Measurements from ENCODE around the gene DMD. TPM values are rescaled to one million over a fixed set of nuclear protein-coding genes. Genes with fewer than 3 reads are reported as not detected.

Gene DMD
- total RNA-seq, 3 donors from 2014 or later = 11.2 to 140 (median 12.6) TPM

- no peak for ATAC-seq
- no peaks in the 10 kb centered on the region for H3K9me3 ChIP-seq
These were observed 1513.9 kb downstream of the DMD start for GRCh38 chrX:31697294-31697916.

GRCh38 chrX:31679861-31680260 is 1531.5 kb downstream of the DMD start:
- H3K4me1 ChIP-seq (ENCODE audit: low read depth) = no peaks in the 10 kb centered on the region
- H3K36me3 ChIP-seq (ENCODE audit: low read depth) = no peaks in the 10 kb centered on the region
- ATAC-seq (no peak), DNase-seq (no peak)
- H3K9me3 ChIP-seq = no peaks in the 10 kb centered on the region
- intact Hi-C loops (cut with DNase I, micrococcal nuclease) = no loop called here
- TF ChIP-seq CTCF (IDR thresholded peaks at IDR 0.05) = no peak
- no peak overlapping the region for H3K4me3 ChIP-seq

More at GRCh38 chrX:31697294-31697916, 1513.9 kb downstream of the DMD start:
- Histone ChIP-seq H3K4me1 (ENCODE audit: low read depth) (no peaks in the 10 kb centered on the region), H3K4me3 (no peak overlapping the region), H3K36me3 (ENCODE audit: low read depth) (no peaks in the 10 kb centered on the region)
- intact Hi-C loops (cut with DNase I, micrococcal nuclease) = no loop called here
- no peak for DNase-seq
- TF ChIP-seq CTCF (IDR thresholded peaks at IDR 0.05) = no peak

GRCh38 chrX:31670245-31670644 is 1541.1 kb downstream of the DMD start:
- Histone ChIP-seq H3K9me3 (no peaks in the 10 kb centered on the region), H3K36me3 (ENCODE audit: low read depth) (no peaks in the 10 kb centered on the region), H3K4me3 (no peak overlapping the region), H3K4me1 (ENCODE audit: low read depth) (no peaks in the 10 kb centered on the region)
- DNase-seq (no peak), ATAC-seq (no peak)
- intact Hi-C loops (cut with DNase I, micrococcal nuclease) = no loop called here
- TF ChIP-seq CTCF (IDR thresholded peaks at IDR 0.05) = no peak

- DNase-seq (no peak), ATAC-seq (no peak)
- intact Hi-C loops (cut with DNase I, micrococcal nuclease) = no loop called here
- H3K36me3 ChIP-seq (ENCODE audit: low read depth) = no peaks in the 10 kb centered on the region
- H3K9me3 ChIP-seq = no peaks in the 10 kb centered on the region
- no peak overlapping the region for H3K4me3 ChIP-seq
- H3K4me1 ChIP-seq (ENCODE audit: low read depth) = no peaks in the 10 kb centered on the region
- TF ChIP-seq CTCF (IDR thresholded peaks at IDR 0.05) = no peak
These were observed 1545.9 kb downstream of the DMD start for GRCh38 chrX:31665454-31665853.

- H3K9me3 ChIP-seq = no peaks in the 10 kb centered on the region
- intact Hi-C loops (cut with DNase I, micrococcal nuclease) = no loop called here
- DNase-seq (no peak), ATAC-seq (no peak)
- no peak overlapping the region for H3K4me3 ChIP-seq
- no peak for TF ChIP-seq CTCF (IDR thresholded peaks at IDR 0.05)
- no peaks in the 10 kb centered on the region for H3K4me1 ChIP-seq (ENCODE audit: low read depth)
- H3K36me3 ChIP-seq (ENCODE audit: low read depth) = no peaks in the 10 kb centered on the region
These were observed 1548.2 kb downstream of the DMD start for GRCh38 chrX:31663172-31663571.
